Stomach (tissue), 9 donors: ENCODE results near the gene ERH. TPM values are rescaled to one million over a fixed set of nuclear protein-coding genes. Genes with fewer than 3 reads are reported as not detected.

Experiments used
- DNase-seq, 2 donors: peaks; one replicate each; pipeline versions ENCODE4 v3.0.0 to v3.0.0-alpha.2; 2013 to 2019
- H3K27ac ChIP-seq, 5 donors: fragments of 200-600 bp in 4 of 5; sonication (generic) in 4 of 5; one replicate each; pipeline ENCODE4 v1.5.1; 2013 to 2019; ENCODE audit warnings: mild to moderate bottlenecking in 1 of 5, moderate library complexity in 1 of 5
- H3K27me3 ChIP-seq, 3 donors: fragments of 200-600 bp; sonication (generic); one replicate each; pipeline ENCODE4 v1.5.1; 2017 to 2019; ENCODE audit warnings: mixed run types in 1 of 3
- H3K36me3 ChIP-seq, 4 donors: fragments of 200-600 bp; sonication (generic); 1 replicate in 3 of 4; 2 replicates in 1 of 4; pipeline ENCODE4 v1.5.1; 2016 to 2019
- H3K4me1 ChIP-seq, 4 donors: fragments of 200-600 bp; sonication (generic); one replicate each; pipeline ENCODE4 v1.5.1; 2016 to 2019
- H3K4me3 ChIP-seq, 4 donors: fragments of 200-600 bp; sonication (generic) in 3 of 4; one replicate each; pipeline ENCODE4 v1.5.1; 2016 to 2019; ENCODE audit warnings: mild to moderate bottlenecking in 1 of 4
- H3K9me3 ChIP-seq, 4 donors: fragments of 200-600 bp; sonication (generic); one replicate each; pipeline ENCODE4 v1.5.1; 2016 to 2019
- EP300 ChIP-seq: sonication (generic); formaldehyde crosslinking; IDR thresholded peaks from one replicate; pipeline ENCODE4 v1.6.1; 2017; ENCODE audit warnings: antibody characterized with exemption
- POLR2A ChIP-seq, 4 donors: fragments of 450-650 bp; IDR thresholded peaks; one replicate each; pipeline ENCODE4 v1.6.1; 2016; ENCODE audit warnings: antibody characterized with exemption in 4 of 4, control low read depth in 2 of 4, mild to moderate bottlenecking in 1 of 4, moderate library complexity in 1 of 4
- POLR2AphosphoS5 ChIP-seq, 3 donors: sonication (generic); formaldehyde crosslinking; IDR thresholded peaks; one replicate each; pipeline ENCODE4 v1.6.1; 2016; ENCODE audit warnings: antibody characterized with exemption in 3 of 3
- WGBS, 5 donors: extraction: QIAGEN DNeasy Blood & Tissue Kit in 3 of 5; methylation state at CpG; one replicate each; pipeline versions ENCODE4 v1.1.5 to v1.1.7; 2013 to 2018; 5-methylcytosine and 5-hydroxymethylcytosine counted together
- intact Hi-C: fragments of 100-400 bp; cut with DNase I; formaldehyde crosslinking; loops from one replicate; pipeline ENCODE4 v1.15.1; 2023; ENCODE audit warnings: low total_unique reads
- polyA plus RNA-seq, 3 donors: library from polyadenylated mRNA; stranded (reverse); fragments of 200-250 nt; gene quantifications; one replicate each; pipeline ENCODE4 v1.2.3, GENCODE V29; 2013
- total RNA-seq, 5 donors: library from RNA; depleted of rRNA; stranded (reverse); fragments of >200 nt; gene quantifications; one replicate each; pipeline versions ENCODE4 v1.1.0 to v1.2.3, GENCODE V29; 2014 to 2016
- TF ChIP-seq, protein P1 (sequence below), 7 experiments: fragments of 450-650 bp in 4 of 7; fragments of 200-600 bp in 3 of 7; sonication (generic) in 3 of 7; IDR thresholded peaks; one replicate each; pipeline ENCODE4 v1.5.1; 2016 to 2019; ENCODE audit warnings: antibody characterized with exemption in 7 of 7, control low read depth in 2 of 7, mild to moderate bottlenecking in 1 of 7
- donor health status: healthy with polysubstance abuse.
- donor health status: Bipolar disorder and iron deficiency.
- donor health status: healthy.

The ERH gene
- total and polyA plus RNA-seq, 8 donors, result 12.5 to 159 (median 97.8) TPM

DNA sequence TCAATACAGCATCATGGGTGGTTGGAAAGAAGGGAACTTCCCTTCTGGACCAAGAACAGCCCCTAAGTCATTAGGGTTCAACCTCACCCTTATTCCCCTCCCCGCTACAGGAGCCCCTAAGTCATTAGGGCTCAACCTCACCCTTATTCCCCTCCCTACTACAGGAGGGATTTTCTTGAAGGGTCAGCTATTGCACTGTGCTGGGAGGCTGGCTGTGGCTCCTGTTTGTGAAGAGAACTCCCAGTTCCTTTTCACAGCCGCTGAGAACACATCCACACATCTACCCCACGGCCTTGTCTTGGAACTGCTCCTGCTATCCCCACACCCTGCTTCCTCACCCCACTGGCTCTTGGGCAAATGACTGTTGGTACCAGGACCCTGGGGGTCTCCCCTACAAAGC, 44.9 kb downstream of the ERH start:
- H3K27ac ChIP-seq, result no peak overlapping the region
- H3K4me1 ChIP-seq, result peaks cover 0 to 18% (median 7%) of the 10 kb centered on the region in 4 donors
- WGBS, 5 donors, result 83 to 98% (median 95%) methylated on average over 3 of the region's 3 CpGs
- no peaks in the 10 kb centered on the region for H3K36me3 ChIP-seq
- no peaks in the 10 kb centered on the region for H3K9me3 ChIP-seq
- no peak for DNase-seq
- no peak for TF ChIP-seq EP300
- no peak for TF ChIP-seq POLR2A (IDR thresholded peaks at IDR 0.05)
- TF ChIP-seq, protein P1, sequence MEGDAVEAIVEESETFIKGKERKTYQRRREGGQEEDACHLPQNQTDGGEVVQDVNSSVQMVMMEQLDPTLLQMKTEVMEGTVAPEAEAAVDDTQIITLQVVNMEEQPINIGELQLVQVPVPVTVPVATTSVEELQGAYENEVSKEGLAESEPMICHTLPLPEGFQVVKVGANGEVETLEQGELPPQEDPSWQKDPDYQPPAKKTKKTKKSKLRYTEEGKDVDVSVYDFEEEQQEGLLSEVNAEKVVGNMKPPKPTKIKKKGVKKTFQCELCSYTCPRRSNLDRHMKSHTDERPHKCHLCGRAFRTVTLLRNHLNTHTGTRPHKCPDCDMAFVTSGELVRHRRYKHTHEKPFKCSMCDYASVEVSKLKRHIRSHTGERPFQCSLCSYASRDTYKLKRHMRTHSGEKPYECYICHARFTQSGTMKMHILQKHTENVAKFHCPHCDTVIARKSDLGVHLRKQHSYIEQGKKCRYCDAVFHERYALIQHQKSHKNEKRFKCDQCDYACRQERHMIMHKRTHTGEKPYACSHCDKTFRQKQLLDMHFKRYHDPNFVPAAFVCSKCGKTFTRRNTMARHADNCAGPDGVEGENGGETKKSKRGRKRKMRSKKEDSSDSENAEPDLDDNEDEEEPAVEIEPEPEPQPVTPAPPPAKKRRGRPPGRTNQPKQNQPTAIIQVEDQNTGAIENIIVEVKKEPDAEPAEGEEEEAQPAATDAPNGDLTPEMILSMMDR (IDR thresholded peaks at IDR 0.05), result no peak
- no peak for TF ChIP-seq POLR2AphosphoS5 (IDR thresholded peaks at IDR 0.05)
- no peak overlapping the region for H3K4me3 ChIP-seq
- intact Hi-C loops, result no loop called here
- peaks cover 0 to 12% (median 0%) of the 10 kb centered on the region in 3 donors for H3K27me3 ChIP-seq

DNA sequence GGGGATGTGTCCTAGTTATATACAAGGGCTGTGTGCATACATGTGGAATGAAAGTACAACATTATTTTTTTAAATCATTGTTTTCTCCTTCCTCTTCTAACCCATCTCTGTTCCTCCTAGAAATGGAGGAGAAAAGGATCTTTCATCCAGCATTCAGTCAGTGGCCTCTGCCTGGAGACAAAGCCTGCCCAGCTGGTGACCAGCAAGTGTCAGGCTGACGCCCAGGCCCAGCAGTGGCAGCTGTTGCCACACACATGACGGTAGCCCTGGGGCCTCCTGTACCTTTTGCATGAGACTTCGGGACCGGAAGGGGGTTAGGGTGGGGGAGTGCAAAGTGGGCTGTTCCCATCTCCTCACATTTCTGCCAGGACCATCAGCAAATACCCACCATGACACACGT, 46.2 kb downstream of the ERH start:
- Histone ChIP-seq H3K27ac (no peak overlapping the region), H3K4me3 (no peak overlapping the region), H3K4me1 (peaks cover 0 to 18% (median 7%) of the 10 kb centered on the region in 4 donors), H3K9me3 (no peaks in the 10 kb centered on the region), H3K36me3 (no peaks in the 10 kb centered on the region), H3K27me3 (peaks cover 0 to 12% (median 0%) of the 10 kb centered on the region in 3 donors)
- 81 to 98% (median 86%) methylated on average over 4 to 5 of the region's 5 CpGs for WGBS, 5 donors
- no peak for DNase-seq
- intact Hi-C loops, result no loop called here
- TF ChIP-seq POLR2AphosphoS5 (IDR thresholded peaks at IDR 0.05), result no peak
- no peak for TF ChIP-seq POLR2A (IDR thresholded peaks at IDR 0.05)
- no peak for TF ChIP-seq EP300
- TF ChIP-seq, protein P1 (IDR thresholded peaks at IDR 0.05), result no peak

DNA sequence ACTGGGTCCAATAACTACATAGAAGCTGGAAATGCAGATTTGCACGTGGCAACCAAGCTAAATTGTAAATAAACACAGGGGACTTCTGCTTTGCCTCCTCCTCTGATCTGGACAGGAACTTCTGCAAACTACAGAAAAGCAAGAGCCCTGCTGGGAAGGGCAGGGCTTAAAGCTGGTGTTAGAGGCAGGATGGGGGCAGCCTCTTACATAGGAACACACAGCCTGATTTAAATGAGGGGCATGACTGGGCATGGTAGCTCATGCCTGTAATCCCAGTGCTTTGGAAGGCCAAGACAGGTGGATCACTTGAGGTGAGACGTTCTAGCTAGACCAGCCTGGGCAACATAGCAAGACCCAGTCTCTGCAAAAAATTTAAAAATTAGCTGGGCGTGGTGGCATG, 46.7 kb downstream of the ERH start:
- H3K4me3 ChIP-seq, result no peak overlapping the region
- peaks cover 0 to 12% (median 0%) of the 10 kb centered on the region in 3 donors for H3K27me3 ChIP-seq
- intact Hi-C loops, result no loop called here
- WGBS, 5 donors, result 65 to 72% (median 67%) methylated on average over 3 of the region's 3 CpGs
- peaks cover 0 to 22% (median 7%) of the 10 kb centered on the region in 4 donors for H3K4me1 ChIP-seq
- no peak for DNase-seq
- no peaks in the 10 kb centered on the region for H3K36me3 ChIP-seq
- no peak for TF ChIP-seq POLR2A (IDR thresholded peaks at IDR 0.05)
- no peak for TF ChIP-seq POLR2AphosphoS5 (IDR thresholded peaks at IDR 0.05)
- TF ChIP-seq, protein P1 (IDR thresholded peaks at IDR 0.05), result no peak
- no peak for TF ChIP-seq EP300
- no peaks in the 10 kb centered on the region for H3K9me3 ChIP-seq
- H3K27ac ChIP-seq, result no peak overlapping the region

DNA sequence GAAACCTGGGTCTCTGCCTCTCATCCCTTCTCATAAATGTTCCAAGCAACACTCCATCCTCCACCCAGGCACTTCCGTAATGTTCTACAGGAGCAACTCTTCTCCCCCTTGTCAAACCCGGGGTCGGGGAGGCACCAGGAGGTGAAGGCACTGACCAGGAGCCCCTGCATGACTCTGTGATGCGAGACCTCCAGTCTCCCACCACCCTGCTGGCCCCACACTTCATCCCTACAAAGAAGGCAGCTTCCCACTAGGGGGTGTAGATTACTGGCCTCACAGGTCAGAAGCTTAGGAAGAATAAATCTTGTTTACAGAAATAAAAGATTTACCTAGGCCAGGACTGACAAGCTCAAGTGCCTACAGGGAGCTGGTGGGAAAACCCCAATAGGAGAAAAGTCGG, 47.2 kb downstream of the ERH start:
- TF ChIP-seq POLR2AphosphoS5 (IDR thresholded peaks at IDR 0.05), result no peak
- TF ChIP-seq EP300, result no peak
- TF ChIP-seq, protein P1 (IDR thresholded peaks at IDR 0.05), result no peak
- Histone ChIP-seq H3K27me3 (peaks cover 0 to 12% (median 0%) of the 10 kb centered on the region in 3 donors), H3K4me3 (no peak overlapping the region), H3K4me1 (peaks cover 0 to 17% (median 5%) of the 10 kb centered on the region in 4 donors), H3K9me3 (no peaks in the 10 kb centered on the region), H3K27ac (no peak overlapping the region), H3K36me3 (no peaks in the 10 kb centered on the region)
- WGBS, 5 donors, result 71 to 86% (median 72%) methylated on average over 5 of the region's 5 CpGs
- DNase-seq, result no peak
- intact Hi-C loops, result no loop called here
